Panc1 (cell line): ENCODE results near the gene TMCC1. TPM values are rescaled to one million over a fixed set of nuclear protein-coding genes. Genes with fewer than 3 reads are reported as not detected.

Experiments
- ATAC-seq: fragments of 200-7000 bp; cut with Tn5 transposase; 2 replicates; pipeline ENCODE4 v1.9.1; 2020; ENCODE audit warnings: mild to moderate bottlenecking, moderate library complexity
- BruUV-seq: library from RNA; stranded (reverse); fragments of 400-500 nt; replicated peaks from 2 replicates; lab custom pipeline; 2021; lab: Mats Ljungman, UMichigan
- CTCF ChIA-PET: fragments of 300-600 bp; sonication (Branson Sonifier 250); formaldehyde crosslinking; loops from one replicate; lab custom pipeline; 2022; ENCODE audit warnings: antibody characterized with exemption; lab: Charles Lee
- POLR2A ChIA-PET: fragments of 300-600 bp; sonication (Branson Sonifier 250); formaldehyde crosslinking; loops from one replicate; lab custom pipeline; 2022; ENCODE audit warnings: antibody characterized with exemption; lab: Charles Lee
- DNase-seq: peaks from one replicate; pipeline ENCODE4 v3.0.0-alpha.2; 2010; ENCODE audit warnings: low read depth, low spot score
- H3K27ac ChIP-seq: 2 replicates; pipeline ENCODE4 v1.5.1; 2011; ENCODE audit warnings: mild to moderate bottlenecking, low read length, inconsistent platforms
- H3K27me3 ChIP-seq: fragments of 200-500 bp; sonication (Bioruptor generic); 2 replicates; pipeline ENCODE4 v1.6.0; 2014; ENCODE audit warnings: low read length, inconsistent platforms; ENCODE audit not compliant: control insufficient read depth, insufficient read depth
- H3K36me3 ChIP-seq: fragments of 200-500 bp; sonication (Bioruptor generic); 2 replicates; pipeline ENCODE4 v1.5.1; 2014; ENCODE audit warnings: inconsistent platforms, mild to moderate bottlenecking, low read length, moderate library complexity; ENCODE audit not compliant: control insufficient read depth, insufficient read depth
- H3K4me1 ChIP-seq: 2 replicates; pipeline ENCODE4 v1.5.1; 2011; ENCODE audit warnings: inconsistent platforms, mild to moderate bottlenecking, low read length, moderate library complexity; ENCODE audit not compliant: control insufficient read depth, insufficient read depth
- H3K4me3 ChIP-seq, 2 experiments: 2 replicates each; pipeline ENCODE4 v1.5.1; 2011 to 2012; ENCODE audit warnings: low read depth in 2 of 2, low read length in 2 of 2, mild to moderate bottlenecking in 2 of 2, inconsistent platforms in 1 of 2, moderate library complexity in 1 of 2
- H3K9me3 ChIP-seq: fragments of 200-500 bp; sonication (Bioruptor generic); 2 replicates; pipeline ENCODE4 v1.5.1; 2014; ENCODE audit warnings: low read depth, mild to moderate bottlenecking, inconsistent platforms, low read length, moderate library complexity; ENCODE audit not compliant: control insufficient read depth, insufficient read depth
- POLR2AphosphoS5 ChIP-seq: IDR thresholded peaks from 2 replicates; pipeline ENCODE4 v1.6.1; 2012; ENCODE audit warnings: mild to moderate bottlenecking, low read depth, low read length, moderate library complexity
- SIN3A ChIP-seq: IDR thresholded peaks from 2 replicates; pipeline ENCODE4 v1.6.1; 2012; ENCODE audit warnings: low read depth, mild to moderate bottlenecking, low read length, moderate library complexity, borderline replicate concordance; ENCODE audit not compliant: insufficient read depth
- TCF7L2 ChIP-seq: IDR thresholded peaks from 2 replicates; pipeline ENCODE4 v1.6.1; 2011; ENCODE audit warnings: mild to moderate bottlenecking, low read depth, low read length, inconsistent platforms
- in situ Hi-C: cut with HindIII; loops from 2 replicates; pipeline ENCODE4 v1.10.0; 2016; ENCODE audit warnings: low sequenced_read_pairs, low pct_unique_long_range_greater_than_20kb
- intact Hi-C: fragments of 100-400 bp; cut with micrococcal nuclease; formaldehyde crosslinking; loops from one replicate; pipeline ENCODE4 v1.10.0; 2022; ENCODE audit not compliant: unreplicated experiment
- total RNA-seq: library from RNA; stranded (reverse); gene quantifications from one replicate; pipeline ENCODE4 v1.2.1, GENCODE V29; 2021; ENCODE audit not compliant: unreplicated experiment
- TF ChIP-seq, protein P1 (sequence below): fragments of 450-650 bp; IDR thresholded peaks from 2 replicates; pipeline ENCODE4 v1.5.1; 2017; ENCODE audit warnings: mild to moderate bottlenecking
- TF ChIP-seq, protein P2 (sequence below), 2 experiments: IDR thresholded peaks; 2 replicates each; pipeline ENCODE4 v1.6.1; 2011 to 2012; ENCODE audit warnings: low read depth in 2 of 2, control low read depth in 1 of 2, low read length in 1 of 2, mild to moderate bottlenecking in 1 of 2, moderate library complexity in 1 of 2; ENCODE audit not compliant: insufficient read depth in 1 of 2

The TMCC1 gene
- total RNA-seq, 1 experiment from 2014 or later = 33.2 TPM

DNA sequence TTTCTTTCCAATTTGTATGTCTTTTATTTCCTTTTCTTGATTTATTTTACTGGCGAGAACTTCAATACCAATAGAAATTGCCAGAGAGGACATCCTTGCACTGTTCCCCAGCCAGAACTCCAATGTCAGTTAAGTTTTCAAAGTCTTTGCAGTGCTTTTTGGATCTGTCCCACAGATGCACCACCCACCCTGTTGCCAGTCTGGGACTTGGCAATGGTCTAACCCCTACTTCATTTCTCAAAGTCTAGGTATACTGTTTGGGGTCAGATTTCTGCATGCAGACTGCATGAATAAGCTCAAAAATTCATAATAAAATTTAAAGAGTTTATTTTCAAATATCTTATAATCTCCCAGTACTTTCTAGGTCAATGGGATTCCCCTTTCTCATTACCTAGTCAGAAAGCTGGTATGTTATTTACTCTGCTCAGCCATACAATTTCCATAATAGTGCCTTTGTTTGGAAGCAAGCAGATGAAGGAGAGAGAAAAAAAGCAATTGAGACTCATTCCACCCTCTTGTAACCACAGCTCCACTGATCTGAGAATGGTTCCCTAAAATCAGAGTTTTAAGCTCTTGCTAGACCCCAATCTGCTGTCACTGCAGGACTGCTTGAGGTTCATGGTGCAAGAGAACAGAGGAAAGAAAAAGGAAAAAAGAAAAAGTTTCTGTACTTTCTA, 161.2 kb downstream of the TMCC1 start:
- peaks cover 14% of the 10 kb centered on the region for H3K4me1 ChIP-seq
- no peaks in the 10 kb centered on the region for H3K9me3 ChIP-seq
- no peaks in the 10 kb centered on the region for H3K36me3 ChIP-seq
- in situ Hi-C loops (loop anchor here (5.0 kb wide), 1 partner anchor 35 kb away; no protein-coding TSS in a partner anchor), intact Hi-C loops (no loop called here)
- CTCF ChIA-PET = no interaction called here
- H3K27me3 ChIP-seq = no peaks in the 10 kb centered on the region
- no TSS peak for BruUV-seq
- ATAC-seq = peak; percentile 77
- TF ChIP-seq, protein P1, sequence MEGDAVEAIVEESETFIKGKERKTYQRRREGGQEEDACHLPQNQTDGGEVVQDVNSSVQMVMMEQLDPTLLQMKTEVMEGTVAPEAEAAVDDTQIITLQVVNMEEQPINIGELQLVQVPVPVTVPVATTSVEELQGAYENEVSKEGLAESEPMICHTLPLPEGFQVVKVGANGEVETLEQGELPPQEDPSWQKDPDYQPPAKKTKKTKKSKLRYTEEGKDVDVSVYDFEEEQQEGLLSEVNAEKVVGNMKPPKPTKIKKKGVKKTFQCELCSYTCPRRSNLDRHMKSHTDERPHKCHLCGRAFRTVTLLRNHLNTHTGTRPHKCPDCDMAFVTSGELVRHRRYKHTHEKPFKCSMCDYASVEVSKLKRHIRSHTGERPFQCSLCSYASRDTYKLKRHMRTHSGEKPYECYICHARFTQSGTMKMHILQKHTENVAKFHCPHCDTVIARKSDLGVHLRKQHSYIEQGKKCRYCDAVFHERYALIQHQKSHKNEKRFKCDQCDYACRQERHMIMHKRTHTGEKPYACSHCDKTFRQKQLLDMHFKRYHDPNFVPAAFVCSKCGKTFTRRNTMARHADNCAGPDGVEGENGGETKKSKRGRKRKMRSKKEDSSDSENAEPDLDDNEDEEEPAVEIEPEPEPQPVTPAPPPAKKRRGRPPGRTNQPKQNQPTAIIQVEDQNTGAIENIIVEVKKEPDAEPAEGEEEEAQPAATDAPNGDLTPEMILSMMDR = no peak
- TF ChIP-seq TCF7L2 (no peak), POLR2AphosphoS5 (no peak), SIN3A (no peak)
- TF ChIP-seq, protein P2, sequence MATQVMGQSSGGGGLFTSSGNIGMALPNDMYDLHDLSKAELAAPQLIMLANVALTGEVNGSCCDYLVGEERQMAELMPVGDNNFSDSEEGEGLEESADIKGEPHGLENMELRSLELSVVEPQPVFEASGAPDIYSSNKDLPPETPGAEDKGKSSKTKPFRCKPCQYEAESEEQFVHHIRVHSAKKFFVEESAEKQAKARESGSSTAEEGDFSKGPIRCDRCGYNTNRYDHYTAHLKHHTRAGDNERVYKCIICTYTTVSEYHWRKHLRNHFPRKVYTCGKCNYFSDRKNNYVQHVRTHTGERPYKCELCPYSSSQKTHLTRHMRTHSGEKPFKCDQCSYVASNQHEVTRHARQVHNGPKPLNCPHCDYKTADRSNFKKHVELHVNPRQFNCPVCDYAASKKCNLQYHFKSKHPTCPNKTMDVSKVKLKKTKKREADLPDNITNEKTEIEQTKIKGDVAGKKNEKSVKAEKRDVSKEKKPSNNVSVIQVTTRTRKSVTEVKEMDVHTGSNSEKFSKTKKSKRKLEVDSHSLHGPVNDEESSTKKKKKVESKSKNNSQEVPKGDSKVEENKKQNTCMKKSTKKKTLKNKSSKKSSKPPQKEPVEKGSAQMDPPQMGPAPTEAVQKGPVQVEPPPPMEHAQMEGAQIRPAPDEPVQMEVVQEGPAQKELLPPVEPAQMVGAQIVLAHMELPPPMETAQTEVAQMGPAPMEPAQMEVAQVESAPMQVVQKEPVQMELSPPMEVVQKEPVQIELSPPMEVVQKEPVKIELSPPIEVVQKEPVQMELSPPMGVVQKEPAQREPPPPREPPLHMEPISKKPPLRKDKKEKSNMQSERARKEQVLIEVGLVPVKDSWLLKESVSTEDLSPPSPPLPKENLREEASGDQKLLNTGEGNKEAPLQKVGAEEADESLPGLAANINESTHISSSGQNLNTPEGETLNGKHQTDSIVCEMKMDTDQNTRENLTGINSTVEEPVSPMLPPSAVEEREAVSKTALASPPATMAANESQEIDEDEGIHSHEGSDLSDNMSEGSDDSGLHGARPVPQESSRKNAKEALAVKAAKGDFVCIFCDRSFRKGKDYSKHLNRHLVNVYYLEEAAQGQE (IDR thresholded peaks at IDR 0.05; ENCODE audit: insufficient read depth in 1 of 2, low read depth in 2 of 2, low read length in 1 of 2) = no peak
- no peak overlapping the region for H3K4me3 ChIP-seq
- no peak overlapping the region; the same call in 1 of the 2 replicates for H3K27ac ChIP-seq
- DNase-seq = no peak
- POLR2A ChIA-PET = interaction anchor here (0.7 kb wide), 1 partner anchor 42 kb away, joined by 4 read pairs; no protein-coding TSS in a partner anchor

DNA sequence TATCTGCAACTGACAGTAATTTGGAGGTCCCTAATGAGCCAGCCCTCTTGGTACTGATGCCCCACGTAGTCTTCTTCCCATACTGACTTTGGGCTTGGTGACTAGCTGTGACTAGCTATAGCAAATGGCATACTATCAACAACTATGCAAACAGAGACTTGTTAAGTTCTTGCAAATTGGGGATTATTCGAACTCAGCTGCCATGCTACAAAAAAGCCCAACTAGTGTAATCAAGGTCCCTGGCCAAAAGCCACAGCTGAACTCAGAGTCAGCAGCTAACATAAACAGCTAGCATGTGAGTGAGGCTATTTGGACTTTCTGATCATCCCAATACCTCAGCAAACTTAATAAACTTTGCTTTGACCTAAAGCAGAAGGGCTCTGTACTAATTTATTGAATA, 165.8 kb downstream of the TMCC1 start:
- Histone ChIP-seq H3K36me3 (no peaks in the 10 kb centered on the region), H3K4me1 (peaks cover 12% of the 10 kb centered on the region), H3K27ac (no peak overlapping the region), H3K4me3 (no peak overlapping the region), H3K27me3 (no peaks in the 10 kb centered on the region), H3K9me3 (no peaks in the 10 kb centered on the region)
- in situ Hi-C loops (no loop called here), intact Hi-C loops (no loop called here)
- ChIA-PET CTCF (no interaction called here), POLR2A (no interaction called here)
- DNase-seq (no peak), ATAC-seq (no peak)
- TF ChIP-seq, protein P1 = no peak
- TF ChIP-seq POLR2AphosphoS5 (no peak), TCF7L2 (no peak), SIN3A (no peak)
- TF ChIP-seq, protein P2 (IDR thresholded peaks at IDR 0.05; ENCODE audit: insufficient read depth in 1 of 2, low read depth in 2 of 2, low read length in 1 of 2) = no peak
- no TSS peak for BruUV-seq
